CD4-positive, CD25-positive, alpha-beta regulatory T cell (primary cell): ENCODE measurements around the gene CD9. TPM values are rescaled to one million over a fixed set of nuclear protein-coding genes. Genes with fewer than 3 reads are reported as not detected.

Experiments
- ATAC-seq, 2 donors: fragments of 150-1000 bp; cut with Tn5 transposase; one replicate each; pipeline ENCODE4 v1.10.0; 2021; ENCODE audit warnings: low read depth in 2 of 2, moderate number of reproducible peaks in 2 of 2, moderate library complexity in 1 of 2
- DNase-seq, 3 donors: peaks; one replicate each; pipeline versions ENCODE4 v3.0.0 to v3.0.0-alpha.2; 2012 to 2022; ENCODE audit warnings: mixed read lengths in 1 of 3
- H3K27ac ChIP-seq: one replicate; pipeline ENCODE4 v1.7.0; 2013; ENCODE audit warnings: mild to moderate bottlenecking, low read length; ENCODE audit not compliant: insufficient read depth, poor library complexity, severe bottlenecking
- H3K27me3 ChIP-seq: one replicate; pipeline ENCODE4 v1.7.0; 2013; ENCODE audit warnings: low read length; ENCODE audit not compliant: control insufficient read depth, insufficient read depth
- H3K36me3 ChIP-seq: one replicate; pipeline ENCODE4 v1.7.0; 2013; ENCODE audit warnings: mild to moderate bottlenecking, low read length, moderate library complexity; ENCODE audit not compliant: control insufficient read depth, insufficient read depth
- H3K4me1 ChIP-seq: 2 replicates; pipeline ENCODE4 v1.7.0; 2013; ENCODE audit warnings: mild to moderate bottlenecking, low read length; ENCODE audit not compliant: insufficient read depth, control insufficient read depth, poor library complexity, severe bottlenecking
- H3K4me3 ChIP-seq: one replicate; pipeline ENCODE4 v1.7.0; 2013; ENCODE audit warnings: low read depth, mild to moderate bottlenecking, low read length, moderate library complexity
- H3K9me3 ChIP-seq, 2 experiments: 1 replicate in 1 of 2; 2 replicates in 1 of 2; pipeline ENCODE4 v1.7.0; 2013; ENCODE audit warnings: low read length in 2 of 2, mild to moderate bottlenecking in 1 of 2, moderate library complexity in 1 of 2; ENCODE audit not compliant: control insufficient read depth in 2 of 2
- H3K27ac Mint-ChIP-seq, 3 donors: one replicate each; pipeline ENCODE4 v1.8.0; 2020 to 2022; ENCODE audit warnings: mild to moderate bottlenecking in 3 of 3, mixed read lengths in 3 of 3, moderate library complexity in 2 of 3
- H3K27me3 Mint-ChIP-seq: one replicate; pipeline ENCODE4 v1.8.0; 2022; ENCODE audit warnings: mild to moderate bottlenecking, mixed read lengths
- H3K36me3 Mint-ChIP-seq: one replicate; pipeline ENCODE4 v1.8.0; 2020; ENCODE audit warnings: mixed read lengths
- H3K4me1 Mint-ChIP-seq, 4 donors: one replicate each; pipeline ENCODE4 v1.8.0; 2020 to 2022; ENCODE audit warnings: mixed read lengths in 4 of 4, mild to moderate bottlenecking in 1 of 4
- H3K4me3 Mint-ChIP-seq, 4 donors: one replicate each; pipeline ENCODE4 v1.8.0; 2020 to 2022; ENCODE audit warnings: mild to moderate bottlenecking in 4 of 4, mixed read lengths in 4 of 4, moderate library complexity in 3 of 4
- H3K9me3 Mint-ChIP-seq, 7 donors: one replicate each; pipeline ENCODE4 v1.8.0; 2020 to 2022; ENCODE audit warnings: mixed read lengths in 7 of 7, mild to moderate bottlenecking in 3 of 7, moderate library complexity in 2 of 7
- polyA plus RNA-seq, 4 donors: library from polyadenylated mRNA; unstranded; fragments of 300-500 nt; fragmentation: Illumina TruSeq; gene quantifications; one replicate each; pipeline ENCODE4 v1.2.3, GENCODE V29; 2021
- total RNA-seq: library from RNA; stranded (reverse); gene quantifications from one replicate; pipeline ENCODE4 v1.2.3, GENCODE V29; 2022

Gene CD9
- total and polyA plus RNA-seq, 5 donors from 2014 or later, result 3.6 to 10.3 (median 4.9) TPM

DNA sequence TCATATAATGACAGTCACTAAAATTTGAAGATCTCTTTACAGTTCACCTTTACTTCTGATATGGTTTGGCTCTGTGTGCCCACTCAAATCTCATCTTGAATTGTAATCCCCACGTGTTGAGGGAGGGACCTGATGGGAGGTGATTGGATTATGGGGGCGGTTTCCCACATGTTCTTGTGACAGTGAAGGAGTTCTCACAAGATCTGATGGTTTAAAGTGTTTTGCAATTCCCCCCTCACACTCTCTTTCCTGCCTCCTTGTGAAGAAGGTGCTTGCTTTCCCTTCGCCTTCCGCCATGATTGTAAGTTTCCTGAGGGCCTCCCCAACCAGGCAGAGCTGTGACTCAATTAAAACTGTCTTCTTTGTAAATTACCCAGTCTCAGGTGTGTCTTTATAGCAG, 27.3 kb upstream of the CD9 start:
- Histone ChIP-seq H3K4me3 (no peak overlapping the region), H3K4me1 (peaks cover 2% of the 10 kb centered on the region), H3K36me3 (no peaks in the 10 kb centered on the region), H3K27me3 (no peaks in the 10 kb centered on the region), H3K9me3 (no peaks in the 10 kb centered on the region), H3K27ac (no peak overlapping the region)
- H3K27me3 Mint-ChIP-seq, result peaks cover 14% of the 10 kb centered on the region
- DNase-seq (no peak), ATAC-seq (no peak)
- H3K4me1 Mint-ChIP-seq, result peaks cover 0 to 16% (median 14%) of the 10 kb centered on the region in 4 donors
- no peaks in the 10 kb centered on the region for H3K36me3 Mint-ChIP-seq
- H3K27ac Mint-ChIP-seq, result no peak overlapping the region
- H3K4me3 Mint-ChIP-seq, result no peak overlapping the region
- peaks cover 0 to 1% (median 0%) of the 10 kb centered on the region in 7 donors for H3K9me3 Mint-ChIP-seq

DNA sequence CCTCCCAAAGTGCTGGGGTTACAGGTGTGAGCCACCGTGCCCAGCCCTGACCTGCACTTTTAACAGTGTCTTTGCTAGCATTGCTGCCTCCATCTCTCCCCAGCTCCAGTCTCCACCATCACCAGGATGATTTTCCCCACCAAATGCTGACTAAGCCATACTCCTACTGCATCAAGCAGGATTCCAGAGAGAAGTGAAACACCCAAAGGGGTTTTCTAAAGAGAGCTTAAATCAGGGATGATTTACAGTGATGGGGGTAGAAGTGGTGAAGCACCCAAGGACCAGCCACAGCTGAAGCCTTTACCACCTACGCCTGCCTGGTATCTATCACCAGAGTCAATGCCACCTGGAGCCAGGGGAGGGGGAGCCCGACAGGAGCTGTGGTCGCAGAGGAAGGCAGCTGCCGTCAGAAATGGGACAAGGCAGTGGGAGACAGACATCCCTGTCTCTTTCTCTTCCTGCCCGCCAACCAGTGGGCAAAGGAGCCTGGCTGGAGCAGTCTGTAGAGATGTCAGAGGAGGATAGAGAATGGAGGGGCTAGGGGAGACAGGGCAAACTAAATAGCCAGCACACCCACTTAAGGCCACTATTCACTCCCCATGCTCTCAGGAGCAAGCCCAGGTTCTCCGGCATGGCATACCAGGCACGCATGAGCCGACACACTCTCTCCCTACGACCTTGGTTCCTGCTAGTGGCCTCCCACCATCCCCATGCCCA, 22.4 kb upstream of the CD9 start:
- H3K4me1 Mint-ChIP-seq, result peaks cover 0 to 2% (median 0%) of the 10 kb centered on the region in 4 donors

DNA sequence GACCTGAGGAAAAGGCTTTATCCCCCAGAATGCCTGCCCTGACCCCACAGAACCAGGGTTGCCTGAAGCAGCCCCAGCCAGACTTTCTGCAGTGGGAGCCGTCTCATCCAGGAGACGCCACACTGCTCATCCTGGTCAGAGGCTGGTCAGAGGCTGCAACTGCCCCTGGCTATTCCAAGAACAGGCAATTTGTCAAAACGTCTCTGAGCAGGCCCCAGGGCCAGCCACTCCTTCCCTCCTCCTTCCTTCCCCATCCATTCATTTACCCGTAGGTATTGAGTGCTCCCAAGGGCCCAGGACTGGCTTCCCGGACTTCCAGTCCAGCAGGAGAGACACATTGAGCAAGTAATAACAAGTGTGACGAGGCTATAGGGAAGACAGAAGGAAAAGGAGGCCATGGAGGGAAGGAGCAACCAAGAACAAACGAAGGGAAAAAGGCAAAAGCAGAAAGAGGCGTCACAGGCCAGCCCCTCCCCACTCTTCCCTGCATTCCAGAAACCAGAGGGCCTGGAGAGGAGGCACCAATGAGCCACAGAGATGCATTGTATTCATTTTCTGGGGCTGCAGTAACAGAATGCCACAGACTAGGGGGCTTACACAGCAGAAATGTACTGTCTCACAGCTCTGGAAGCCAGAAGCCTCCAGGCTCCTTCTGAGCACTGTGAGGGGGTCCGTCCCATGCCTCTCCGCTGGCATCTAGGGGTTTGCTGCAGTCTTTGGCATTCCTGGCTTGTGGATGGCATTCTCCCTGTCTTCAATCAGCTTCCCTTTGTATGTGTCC, 21.0 kb upstream of the CD9 start:
- no peaks in the 10 kb centered on the region for H3K36me3 ChIP-seq
- no peak for ATAC-seq
- no peaks in the 10 kb centered on the region for H3K9me3 Mint-ChIP-seq
- H3K4me1 Mint-ChIP-seq, result peaks cover 0 to 2% (median 0%) of the 10 kb centered on the region in 4 donors
- H3K27me3 ChIP-seq, result no peaks in the 10 kb centered on the region
- no peaks in the 10 kb centered on the region for H3K9me3 ChIP-seq
- peaks cover 6% of the 10 kb centered on the region for H3K27me3 Mint-ChIP-seq
- no peaks in the 10 kb centered on the region for H3K4me1 ChIP-seq
- H3K27ac ChIP-seq, result no peak overlapping the region
- H3K4me3 ChIP-seq, result no peak overlapping the region
- H3K27ac Mint-ChIP-seq, result no peak overlapping the region
- no peak overlapping the region for H3K4me3 Mint-ChIP-seq
- no peaks in the 10 kb centered on the region for H3K36me3 Mint-ChIP-seq
- DNase-seq, result no peak

More for the DNA sequence above, 22.4 kb upstream of the CD9 start:
- H3K4me3 Mint-ChIP-seq, result no peak overlapping the region
- no peak overlapping the region for H3K27ac Mint-ChIP-seq
- H3K27me3 Mint-ChIP-seq, result peaks cover 6% of the 10 kb centered on the region
- no peaks in the 10 kb centered on the region for H3K4me1 ChIP-seq
- no peak overlapping the region for H3K4me3 ChIP-seq
- no peaks in the 10 kb centered on the region for H3K9me3 Mint-ChIP-seq
- ATAC-seq (no peak), DNase-seq (no peak)
- H3K27ac ChIP-seq, result no peak overlapping the region
- no peaks in the 10 kb centered on the region for H3K36me3 Mint-ChIP-seq
- no peaks in the 10 kb centered on the region for H3K36me3 ChIP-seq
- H3K27me3 ChIP-seq, result no peaks in the 10 kb centered on the region
- H3K9me3 ChIP-seq, result no peaks in the 10 kb centered on the region

DNA sequence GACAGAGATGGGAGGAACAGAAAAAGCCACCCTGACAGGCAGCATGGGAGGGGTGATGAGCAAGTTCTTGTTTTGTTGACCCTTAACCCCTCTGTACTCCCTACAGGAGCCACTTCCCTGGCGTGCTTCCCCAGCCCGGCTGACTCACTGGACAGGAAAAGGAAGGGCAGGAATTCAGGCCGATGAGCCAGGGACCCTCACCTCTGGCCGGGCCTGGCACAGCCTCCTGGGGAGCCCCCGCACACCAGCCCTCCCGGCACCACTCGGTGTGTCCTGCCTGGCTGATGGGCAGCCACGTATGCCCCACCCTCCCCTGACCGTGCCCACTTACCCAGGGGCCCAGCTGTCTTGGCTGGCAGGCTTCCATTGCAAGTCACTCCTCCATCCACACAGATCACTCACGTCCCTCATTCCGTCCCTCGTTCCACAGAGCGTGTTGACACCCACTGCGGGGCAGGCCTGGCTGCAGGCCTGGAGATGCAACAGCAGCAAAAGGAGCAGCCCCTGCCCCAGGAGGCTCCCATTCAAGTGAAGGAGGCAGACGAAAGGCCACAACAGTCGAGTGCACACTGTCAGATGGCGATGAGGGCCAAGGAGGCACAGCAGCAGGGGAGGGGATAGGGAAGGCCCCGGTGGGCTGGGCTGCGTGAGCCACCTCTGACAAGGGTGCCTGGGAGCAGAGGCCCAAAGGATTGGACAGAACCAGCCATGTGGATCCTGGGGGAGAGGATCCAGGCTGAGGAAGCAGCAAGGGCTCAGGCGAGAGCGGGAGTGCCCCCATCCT, 19.7 kb upstream of the CD9 start:
- H3K9me3 Mint-ChIP-seq, result no peaks in the 10 kb centered on the region
- ATAC-seq (no peak), DNase-seq (no peak)
- H3K27ac ChIP-seq, result no peak overlapping the region
- H3K4me1 ChIP-seq, result no peaks in the 10 kb centered on the region
- no peaks in the 10 kb centered on the region for H3K36me3 ChIP-seq
- no peaks in the 10 kb centered on the region for H3K9me3 ChIP-seq
- peaks cover 2% of the 10 kb centered on the region for H3K27me3 Mint-ChIP-seq
- H3K4me3 ChIP-seq, result no peak overlapping the region
- no peak overlapping the region for H3K4me3 Mint-ChIP-seq
- H3K27ac Mint-ChIP-seq, result no peak overlapping the region
- peaks cover 0 to 2% (median 0%) of the 10 kb centered on the region in 4 donors for H3K4me1 Mint-ChIP-seq
- H3K27me3 ChIP-seq, result no peaks in the 10 kb centered on the region
- no peaks in the 10 kb centered on the region for H3K36me3 Mint-ChIP-seq

DNA sequence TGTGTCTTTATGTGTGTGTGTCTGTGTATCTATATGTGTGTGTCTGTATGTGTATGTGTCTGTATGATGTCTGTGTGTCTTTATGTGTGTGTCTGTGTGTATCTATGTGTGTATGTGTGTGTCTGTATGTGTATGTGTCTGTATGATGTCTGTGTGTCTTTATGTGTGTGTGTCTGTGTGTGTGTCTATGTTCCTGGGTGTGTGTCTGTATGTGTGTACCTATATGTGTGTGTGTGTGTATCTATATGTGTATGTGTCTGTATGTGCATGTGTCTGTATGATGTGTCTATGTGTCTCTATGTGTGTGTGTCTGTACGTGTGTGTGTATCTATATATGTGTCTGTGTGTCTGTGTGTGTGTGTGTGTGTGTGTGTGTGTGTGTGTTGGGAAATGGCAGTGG, 19.0 kb upstream of the CD9 start:
- Histone ChIP-seq H3K27ac (no peak overlapping the region), H3K4me3 (no peak overlapping the region), H3K36me3 (no peaks in the 10 kb centered on the region), H3K27me3 (no peaks in the 10 kb centered on the region), H3K4me1 (no peaks in the 10 kb centered on the region), H3K9me3 (no peaks in the 10 kb centered on the region)
- ATAC-seq (no peak), DNase-seq (no peak)
- Mint-ChIP-seq H3K36me3 (no peaks in the 10 kb centered on the region), H3K27me3 (peaks cover under 1% of the 10 kb centered on the region), H3K9me3 (no peaks in the 10 kb centered on the region), H3K4me3 (no peak overlapping the region), H3K4me1 (peaks cover 0 to 2% (median 0%) of the 10 kb centered on the region in 4 donors), H3K27ac (no peak overlapping the region)

DNA sequence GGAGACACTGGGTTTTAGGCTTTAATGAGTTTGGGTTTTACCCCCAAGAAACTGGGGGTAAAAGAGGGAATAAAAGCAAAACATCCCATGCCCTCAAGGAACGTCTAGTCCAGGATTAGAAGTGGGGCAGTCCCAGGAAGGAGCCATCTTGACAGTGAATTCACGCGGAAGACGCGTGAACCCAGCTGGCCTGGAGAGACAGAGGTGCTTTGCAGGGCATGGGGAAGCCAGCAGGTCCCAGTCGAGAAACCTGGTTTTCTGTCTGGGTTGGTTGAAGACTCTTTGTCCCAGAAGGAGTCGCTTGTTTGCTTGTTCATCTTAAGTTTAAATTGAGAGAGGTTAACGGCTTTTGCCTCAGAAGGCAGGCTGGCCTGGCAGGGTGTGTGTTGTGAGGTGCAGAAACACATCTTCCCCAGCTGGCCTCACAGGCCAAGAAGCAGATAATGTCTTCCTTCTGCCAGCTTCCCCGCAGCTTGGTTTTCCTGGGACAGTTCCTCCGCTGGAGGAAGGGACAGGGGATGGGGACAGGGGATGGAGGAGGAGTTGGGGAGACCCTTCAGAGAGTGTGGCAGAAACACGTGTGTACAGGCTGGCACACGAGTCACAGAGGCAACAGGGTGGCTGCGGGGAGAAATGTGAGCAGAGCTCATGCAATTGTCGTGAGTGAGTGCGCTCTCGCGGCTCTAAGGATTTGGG, 18.5 kb upstream of the CD9 start:
- ATAC-seq (no peak), DNase-seq (no peak)
- H3K27me3 ChIP-seq, result no peaks in the 10 kb centered on the region
- no peaks in the 10 kb centered on the region for H3K9me3 Mint-ChIP-seq
- H3K27ac Mint-ChIP-seq, result no peak overlapping the region
- H3K36me3 ChIP-seq, result no peaks in the 10 kb centered on the region
- no peaks in the 10 kb centered on the region for H3K4me1 ChIP-seq
- peaks cover 4% of the 10 kb centered on the region for H3K27me3 Mint-ChIP-seq
- no peak overlapping the region for H3K4me3 Mint-ChIP-seq
- H3K9me3 ChIP-seq, result no peaks in the 10 kb centered on the region
- no peak overlapping the region for H3K4me3 ChIP-seq
- H3K27ac ChIP-seq, result no peak overlapping the region
- no peaks in the 10 kb centered on the region for H3K36me3 Mint-ChIP-seq
- H3K4me1 Mint-ChIP-seq, result peaks cover 0 to 2% (median 0%) of the 10 kb centered on the region in 4 donors

DNA sequence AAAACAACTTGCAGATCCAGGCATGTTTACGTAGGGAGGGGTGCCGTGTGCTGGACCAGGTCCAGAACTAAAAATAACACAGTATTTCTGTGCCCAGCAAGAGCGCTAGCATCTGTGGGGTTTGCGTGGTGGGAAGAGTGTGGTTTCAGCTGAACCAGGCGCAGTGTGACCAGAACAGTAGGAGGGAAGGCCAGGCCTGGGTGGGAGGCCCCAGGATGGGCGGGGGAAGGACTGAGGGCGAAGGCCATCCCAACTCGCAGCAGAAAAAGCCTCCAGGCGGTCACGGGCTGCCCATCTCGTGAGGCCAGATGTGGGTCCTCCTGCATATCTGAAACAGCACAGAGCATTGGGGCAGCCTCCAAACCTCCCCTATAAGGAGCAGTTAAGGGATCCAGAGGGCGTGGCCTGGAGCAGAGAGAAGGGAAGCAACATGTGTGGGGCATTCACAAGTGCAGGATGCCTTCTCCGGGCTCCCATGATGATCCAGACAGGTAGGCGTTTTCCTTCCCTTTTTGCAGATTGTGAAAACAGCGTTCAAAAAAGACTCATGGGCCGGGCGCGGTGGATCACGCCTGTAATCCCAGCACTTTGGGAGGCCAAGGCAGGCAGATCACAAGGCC, 17.8 kb upstream of the CD9 start:
- Mint-ChIP-seq H3K27ac (no peak overlapping the region), H3K4me3 (no peak overlapping the region), H3K9me3 (no peaks in the 10 kb centered on the region), H3K27me3 (peaks cover 4% of the 10 kb centered on the region), H3K36me3 (no peaks in the 10 kb centered on the region), H3K4me1 (no peaks in the 10 kb centered on the region)
- DNase-seq, result no peak
- no peaks in the 10 kb centered on the region for H3K9me3 ChIP-seq
- H3K27me3 ChIP-seq, result no peaks in the 10 kb centered on the region
- H3K4me1 ChIP-seq, result no peaks in the 10 kb centered on the region
- no peak overlapping the region for H3K4me3 ChIP-seq
- H3K27ac ChIP-seq, result no peak overlapping the region
- H3K36me3 ChIP-seq, result no peaks in the 10 kb centered on the region
- no peak for ATAC-seq
